H1 (cell line): Measurements from ENCODE around the gene NTNG2. TPM values are rescaled to one million over a fixed set of nuclear protein-coding genes. Genes with fewer than 3 reads are reported as not detected.

Experiments
- CTCF ChIA-PET: fragments of 300-600 bp; sonication (Branson Sonifier 250); formaldehyde crosslinking; loops from one replicate; lab custom pipeline; 2021; ENCODE audit not compliant: partially characterized antibody; lab: Charles Lee
- POLR2A ChIA-PET: fragments of 300-600 bp; sonication (Branson Sonifier 250); formaldehyde crosslinking; loops from one replicate; lab custom pipeline; 2021; ENCODE audit warnings: inconsistent platforms; ENCODE audit not compliant: partially characterized antibody; lab: Charles Lee
- DNase-seq, 2 experiments: peaks; one replicate each; pipeline versions ENCODE4 v3.0.0 to v3.0.0-alpha.2; 2010 to 2022; ENCODE audit warnings: low spot score in 2 of 2, low read depth in 1 of 2, mixed read lengths in 1 of 2
- FAIRE-seq: peaks from 2 replicates; lab custom pipeline; 2011; peaks lifted over from hg19 to GRCh38; lab: Jason Lieb, UNC
- H2AFZ ChIP-seq: 2 replicates; pipeline ENCODE4 v1.8.1; 2012; ENCODE audit warnings: low read length, inconsistent platforms
- H2AK5ac ChIP-seq: 2 replicates; pipeline ENCODE4 v1.6.1; 2013; ENCODE audit warnings: low read depth, low read length
- H2BK120ac ChIP-seq: replicated peaks from 2 replicates; pipeline ENCODE3; 2013; ENCODE audit warnings: low read depth, low read length, inconsistent platforms
- H2BK12ac ChIP-seq: 2 replicates; pipeline ENCODE4 v1.6.1; 2013; ENCODE audit warnings: low read depth, low read length
- H2BK15ac ChIP-seq: 2 replicates; pipeline ENCODE4 v1.6.1; 2013; ENCODE audit warnings: low read length
- H2BK20ac ChIP-seq: 2 replicates; pipeline ENCODE4 v1.6.1; 2013; ENCODE audit warnings: low read length
- H2BK5ac ChIP-seq: 2 replicates; pipeline ENCODE4 v1.6.1; 2013; ENCODE audit warnings: low read depth, low read length
- H3K14ac ChIP-seq: 2 replicates; pipeline ENCODE4 v1.6.1; 2013; ENCODE audit warnings: inconsistent platforms; ENCODE audit not compliant: insufficient read length
- H3K18ac ChIP-seq: 2 replicates; pipeline ENCODE4 v1.6.1; 2013; ENCODE audit warnings: low read length; ENCODE audit errors: extremely low read depth
- H3K23ac ChIP-seq: 2 replicates; pipeline ENCODE4 v1.6.1; 2013; ENCODE audit warnings: inconsistent platforms; ENCODE audit not compliant: insufficient read length
- H3K23me2 ChIP-seq: 2 replicates; pipeline ENCODE4 v1.6.1; 2013; ENCODE audit warnings: low read depth, low read length
- H3K27ac ChIP-seq: 2 replicates; pipeline ENCODE4 v1.6.1; 2011; ENCODE audit warnings: low read depth, low read length, inconsistent platforms
- H3K27me3 ChIP-seq, 4 experiments: replicated peaks in 1 of 4; 1 replicate in 1 of 4; 2 replicates in 3 of 4; pipeline versions ENCODE4 v1.6.1 to v1.8.1; 2011 to 2013; ENCODE audit warnings: low read length in 3 of 4, mild to moderate bottlenecking in 3 of 4, inconsistent platforms in 2 of 4, mixed read lengths in 2 of 4, moderate library complexity in 1 of 4; ENCODE audit not compliant: control insufficient read depth in 3 of 4, insufficient read depth in 3 of 4; ENCODE audit errors: extremely low read depth in 1 of 4
- H3K36me3 ChIP-seq, 4 experiments: 2 replicates each; pipeline versions ENCODE4 v1.6.1 to v1.8.1; 2011 to 2013; ENCODE audit warnings: mild to moderate bottlenecking in 4 of 4, low read length in 3 of 4, moderate library complexity in 2 of 4, control low read depth in 1 of 4, inconsistent platforms in 1 of 4; ENCODE audit not compliant: insufficient read depth in 4 of 4, control insufficient read depth in 2 of 4
- H3K4ac ChIP-seq: replicated peaks from 2 replicates; pipeline ENCODE3; 2013; ENCODE audit warnings: low read length, low read depth, mixed read lengths, inconsistent platforms; ENCODE audit not compliant: insufficient read length
- H3K4me1 ChIP-seq, 4 experiments: replicated peaks in 1 of 4; 1 replicate in 1 of 4; 2 replicates in 3 of 4; pipeline versions ENCODE4 v1.6.1 to v1.8.1; 2011 to 2013; ENCODE audit warnings: low read length in 3 of 4, inconsistent platforms in 2 of 4, mixed read lengths in 1 of 4; ENCODE audit not compliant: insufficient read depth in 4 of 4, control insufficient read depth in 3 of 4
- H3K4me2 ChIP-seq, 2 experiments: 2 replicates each; pipeline versions ENCODE4 v1.6.1 to v1.8.1; 2011 to 2013; ENCODE audit warnings: low read depth in 2 of 2, low read length in 2 of 2, control low read depth in 1 of 2, inconsistent platforms in 1 of 2, mild to moderate bottlenecking in 1 of 2; ENCODE audit not compliant: insufficient read depth in 1 of 2
- H3K4me3 ChIP-seq, 4 experiments: fragments of 200-600, 300-600 bp in 1 of 4; sonication (generic), shearing (Covaris generic), sonication (Bioruptor Twin) in 1 of 4; 2 replicates each; pipeline versions ENCODE4 v1.5.1 to v1.8.1; 2011 to 2016; ENCODE audit warnings: low read length in 4 of 4, low read depth in 3 of 4, control low read depth in 2 of 4, inconsistent platforms in 2 of 4, mild to moderate bottlenecking in 2 of 4, mixed read lengths in 1 of 4, moderate library complexity in 1 of 4; ENCODE audit not compliant: insufficient read depth in 2 of 4; ENCODE audit errors: extremely low read depth in 1 of 4
- H3K56ac ChIP-seq: replicated peaks from 2 replicates; pipeline ENCODE3; 2013; ENCODE audit warnings: low read depth, mild to moderate bottlenecking, mixed read lengths, low read length, inconsistent platforms; ENCODE audit not compliant: insufficient read length
- H3K79me1 ChIP-seq: 2 replicates; pipeline ENCODE4 v1.6.1; 2013; ENCODE audit warnings: low read depth, low read length, control low read depth
- H3K79me2 ChIP-seq, 2 experiments: 2 replicates each; pipeline versions ENCODE4 v1.6.1 to v1.8.1; 2012 to 2013; ENCODE audit warnings: low read length in 2 of 2, mild to moderate bottlenecking in 2 of 2, inconsistent platforms in 1 of 2; ENCODE audit not compliant: insufficient read depth in 2 of 2, control insufficient read depth in 1 of 2
- H3K9ac ChIP-seq, 4 experiments: replicated peaks in 1 of 4; 1 replicate in 1 of 4; 2 replicates in 3 of 4; pipeline versions ENCODE4 v1.6.1 to v1.8.1; 2011 to 2013; ENCODE audit warnings: low read depth in 3 of 4, low read length in 3 of 4, control low read depth in 2 of 4, mild to moderate bottlenecking in 2 of 4, moderate library complexity in 2 of 4, inconsistent platforms in 1 of 4; ENCODE audit errors: extremely low read depth in 1 of 4
- H3K9me3 ChIP-seq, 2 experiments: 2 replicates each; pipeline versions ENCODE4 v1.6.1 to v1.8.1; 2012 to 2013; ENCODE audit warnings: mild to moderate bottlenecking in 2 of 2, moderate library complexity in 2 of 2, control low read depth in 1 of 2, inconsistent platforms in 1 of 2, low read depth in 1 of 2, low read length in 1 of 2, mixed read lengths in 1 of 2; ENCODE audit not compliant: insufficient read depth in 2 of 2
- H4K20me1 ChIP-seq, 2 experiments: replicated peaks in 1 of 2; 2 replicates each; pipeline versions ENCODE3 to v1.8.1; 2011 to 2013; ENCODE audit warnings: inconsistent platforms in 2 of 2, low read length in 2 of 2, mild to moderate bottlenecking in 1 of 2; ENCODE audit not compliant: insufficient read depth in 2 of 2, control insufficient read depth in 1 of 2
- H4K5ac ChIP-seq: 2 replicates; pipeline ENCODE4 v1.6.1; 2013; ENCODE audit warnings: low read length, low read depth, mixed read lengths, inconsistent platforms; ENCODE audit not compliant: insufficient read length
- H4K8ac ChIP-seq: 2 replicates; pipeline ENCODE4 v1.8.0; 2013; ENCODE audit warnings: mild to moderate bottlenecking, moderate library complexity, low read length, inconsistent platforms; ENCODE audit not compliant: insufficient read depth; ENCODE audit errors: extremely low read depth
- H4K91ac ChIP-seq: replicated peaks from 2 replicates; pipeline ENCODE3; 2013; ENCODE audit warnings: low read length, mixed read lengths, inconsistent platforms; ENCODE audit not compliant: insufficient read length
- E2F6 ChIP-seq: IDR thresholded peaks from 2 replicates; pipeline ENCODE4 v1.6.1; 2012; ENCODE audit warnings: inconsistent platforms
- EZH2 ChIP-seq: fragments of 200-600 bp; sonication (generic); IDR thresholded peaks from 2 replicates; pipeline ENCODE4 v1.7.1; 2012; ENCODE audit warnings: low read depth, mild to moderate bottlenecking, moderate library complexity, low read length, inconsistent platforms; ENCODE audit not compliant: severe bottlenecking
- GABPA ChIP-seq: IDR thresholded peaks from 2 replicates; pipeline ENCODE4 v1.6.1; 2011; ENCODE audit warnings: mild to moderate bottlenecking, low read length, moderate library complexity, borderline replicate concordance; ENCODE audit not compliant: insufficient read depth
- MAX ChIP-seq: IDR thresholded peaks from 2 replicates; pipeline ENCODE4 v1.6.1; 2012; ENCODE audit warnings: inconsistent platforms
- RFX5 ChIP-seq: IDR thresholded peaks from 2 replicates; pipeline ENCODE4 v1.6.1; 2011; ENCODE audit warnings: low read depth, low read length, improper control_type of control experiment, borderline replicate concordance
- SRF ChIP-seq: IDR thresholded peaks from 2 replicates; pipeline ENCODE4 v1.6.1; 2011; ENCODE audit warnings: mild to moderate bottlenecking, low read depth, low read length, moderate library complexity
- WGBS, 2 experiments: shearing (Covaris generic) in 1 of 2; methylation state at CpG; one replicate each; pipeline versions ENCODE4 v1.1.6 to v1.1.7; 2013 to 2015; ENCODE audit warnings: low lambda C conversion rate in 2 of 2, mixed read lengths in 2 of 2, inconsistent platforms in 1 of 2, low coverage in 1 of 2, missing lambda C conversion rate in 1 of 2; ENCODE audit not compliant: insufficient replicate concordance in 2 of 2, insufficient coverage in 1 of 2, insufficient read length in 1 of 2; ENCODE audit errors: extremely low coverage in 1 of 2, missing lambda C conversion rate in 1 of 2; 5-methylcytosine and 5-hydroxymethylcytosine counted together
- polyA plus RNA-seq, 7 experiments: library from polyadenylated mRNA; depleted of rRNA in 3 of 7; stranded (reverse) in 5 of 7; unstranded in 2 of 7; fragments of >200 nt in 5 of 7; fragments of 200-250 nt in 2 of 7; gene quantifications; 1 replicate in 5 of 7; 2 replicates in 1 of 7; 4 replicates in 1 of 7; pipeline versions ENCODE4 v1.2.1 to v1.2.3, GENCODE V29; 2011 to 2013; ENCODE audit warnings: missing spikeins in 2 of 7, mixed read lengths in 2 of 7
- total RNA-seq: library from RNA; stranded (reverse); fragmentation: NEBNext Ultra II Directional; extraction: Animal tissue kit (Norgen Biotek cat#: 25700); gene quantifications from 2 replicates; pipeline ENCODE4 v1.2.1, GENCODE V29; 2021

Gene NTNG2
- total and polyA plus RNA-seq, 2 of the 8 experiments (the other 6 are each of a cell fraction or from before 2014, with no cell fraction given) = 1.4 to 1.5 TPM

GRCh38 chr9:132124800-132125199 is 37.1 kb upstream of the NTNG2 start:
- Histone ChIP-seq H3K18ac (peak overlapping the region; percentile 71; the same call in 1 of the 2 replicates), H3K36me3 (no peaks in the 10 kb centered on the region), H3K14ac (no peak overlapping the region), H4K5ac (no peak overlapping the region), H2AK5ac (peak overlapping the region; percentile 29; the same call in 1 of the 2 replicates), H2BK120ac (peak overlapping the region; percentile 47), H3K4me1 (peaks cover 20 to 28% (median 24%) of the 10 kb centered on the region in 4 experiments), H2AFZ (peak overlapping the region; percentile 68; the same call in 1 of the 2 replicates), H2BK20ac (peak overlapping the region; percentile 80), H3K79me1 (no peaks in the 10 kb centered on the region), H3K27me3 (no peaks in the 10 kb centered on the region; a peak in 1 of 7 replicates), H3K79me2 (no peaks in the 10 kb centered on the region), H3K56ac (no peak overlapping the region), H4K91ac (peak overlapping the region; percentile 63), H3K4me2 (peak overlapping the region; percentile 28 to 61), H3K9ac (no peak overlapping the region), H3K27ac (no peak overlapping the region), H3K23ac (no peak overlapping the region), H4K20me1 (no peaks in the 10 kb centered on the region), H3K23me2 (no peaks in the 10 kb centered on the region), H2BK5ac (peak overlapping the region; percentile 53; the same call in 1 of the 2 replicates), H2BK12ac (peak overlapping the region; percentile 86; the same call in 1 of the 2 replicates), H3K4me3 (peak overlapping the region in 1 of 4 experiments; percentile 44; a peak in 2 of 8 replicates), H3K9me3 (no peaks in the 10 kb centered on the region), H4K8ac (no peak overlapping the region), H3K4ac (no peak overlapping the region), H2BK15ac (no peak overlapping the region; the same call in 1 of the 2 replicates)
- WGBS, 2 experiments = 58% methylated on average over 6 of the region's 6 CpGs; no CpG with 5 or more reads in 1 of the 2 experiments
- no peak for DNase-seq
- CTCF ChIA-PET = interaction anchor here (1.1 to 2.4 kb wide), 5 partner anchors 10 to 44 kb away, joined by 3 to 11 read pairs (median 4); no protein-coding TSS in a partner anchor
- FAIRE-seq = no peak
- TF ChIP-seq EZH2 = no peak
- peak; percentile 96 for TF ChIP-seq E2F6
- peak; percentile 95 for TF ChIP-seq MAX
- TF ChIP-seq GABPA = no peak
- no peak for TF ChIP-seq RFX5
- no peak for TF ChIP-seq SRF
- POLR2A ChIA-PET = interaction anchor here (2.3 kb wide), 2 partner anchors 11 to 16 kb away, joined by 10 read pairs; no protein-coding TSS in a partner anchor
